Activated gamma-delta T cell (primary cell): Measurements from ENCODE around the gene MGAT5.
"Not testable (repeated sequence)": the region's sequence is repeated elsewhere in the genome, so short reads cannot be mapped to it uniquely, and the experiment has no call there.

Experiments
- DNase-seq: peaks from one replicate; lab custom pipeline; 2025; lab: John Stamatoyannopoulos, UW

MGAT5 gene

GRCh38 chr2:134468776-134469175 is 214.9 kb downstream of the MGAT5 start:
- no peak for DNase-seq

- no peak for DNase-seq
Observed at GRCh38 chr2:134469516-134470115, 215.7 kb downstream of the MGAT5 start.

GRCh38 chr2:134470561-134471168 is 216.8 kb downstream of the MGAT5 start:
- DNase-seq, result no peak

- not testable (repeated sequence) for DNase-seq
Observed at GRCh38 chr2:134476982-134477381, 223.1 kb downstream of the MGAT5 start.

- DNase-seq, result no peak
Observed at GRCh38 chr2:134479696-134480330, 225.9 kb downstream of the MGAT5 start.

GRCh38 chr2:134482131-134482723 is 228.4 kb downstream of the MGAT5 start:
- no peak for DNase-seq

GRCh38 chr2:134482766-134483340 is 229.0 kb downstream of the MGAT5 start:
- DNase-seq, result no peak

- no peak for DNase-seq
Observed at GRCh38 chr2:134489732-134490384, 236.0 kb downstream of the MGAT5 start.

- DNase-seq, result no peak
Observed at GRCh38 chr2:134490559-134490958, 236.7 kb downstream of the MGAT5 start.

GRCh38 chr2:134491022-134491421 is 237.2 kb downstream of the MGAT5 start:
- DNase-seq, result no peak

GRCh38 chr2:134491771-134492441 is 238.0 kb downstream of the MGAT5 start:
- DNase-seq, result no peak

- DNase-seq, result no peak
Observed at GRCh38 chr2:134493797-134494196, 239.9 kb downstream of the MGAT5 start.

GRCh38 chr2:134498654-134499053 is 244.8 kb downstream of the MGAT5 start:
- DNase-seq, result no peak

- no peak for DNase-seq
Observed at GRCh38 chr2:134499307-134499926, 245.5 kb downstream of the MGAT5 start.

GRCh38 chr2:134500211-134500935 is 246.5 kb downstream of the MGAT5 start:
- DNase-seq, result no peak

- DNase-seq, result no peak
Observed at GRCh38 chr2:134501476-134502091, 247.7 kb downstream of the MGAT5 start.

- no peak for DNase-seq
Observed at GRCh38 chr2:134502104-134502503, 248.2 kb downstream of the MGAT5 start.
